Activated CD8-positive, alpha-beta T cell treated with anti-CD3 and anti-CD28 coated beads, Interleukin-2, amount 10 ng/mL, durations not matched to agents 7 days and 5 days (primary cell): ENCODE data around the gene CBLC. TPM values are rescaled to one million over a fixed set of nuclear protein-coding genes. Genes with fewer than 3 reads are reported as not detected.

Experiments used
- ATAC-seq: fragments of 150-1000 bp; cut with Tn5 transposase; one replicate; pipeline ENCODE4 v1.10.0; 2021; ENCODE audit warnings: moderate library complexity
- CTCF ChIA-PET: fragments of 350-600 bp; sonication (Branson Sonifier 250); formaldehyde crosslinking; loops from one replicate; lab custom pipeline; 2021; ENCODE audit warnings: antibody characterized with exemption; lab: Charles Lee
- POLR2A ChIA-PET: fragments of 350-600 bp; sonication (Branson Sonifier 250); formaldehyde crosslinking; loops from one replicate; lab custom pipeline; 2021; ENCODE audit warnings: antibody characterized with exemption; lab: Charles Lee
- DNase-seq: peaks from one replicate; pipeline ENCODE4 v3.0.0-alpha.2; 2020
- H3K27ac Mint-ChIP-seq: one replicate; pipeline ENCODE4 v1.8.0; 2021; ENCODE audit warnings: mild to moderate bottlenecking, mixed read lengths
- H3K27me3 Mint-ChIP-seq: one replicate; pipeline ENCODE4 v1.8.0; 2021; ENCODE audit warnings: low read depth, mixed read lengths
- H3K36me3 Mint-ChIP-seq: one replicate; pipeline ENCODE4 v1.8.0; 2021; ENCODE audit warnings: low read depth, mixed read lengths
- H3K4me1 Mint-ChIP-seq: one replicate; pipeline ENCODE4 v1.8.0; 2021; ENCODE audit warnings: low read depth, mixed read lengths
- H3K4me3 Mint-ChIP-seq: one replicate; pipeline ENCODE4 v1.8.0; 2021; ENCODE audit warnings: mild to moderate bottlenecking, mixed read lengths
- H3K9me3 Mint-ChIP-seq: one replicate; pipeline ENCODE4 v1.8.0; 2022; ENCODE audit warnings: mixed read lengths; ENCODE audit not compliant: insufficient read depth
- total RNA-seq, 2 experiments: library from RNA; stranded (reverse); gene quantifications; one replicate each; pipeline ENCODE4 v1.2.3, GENCODE V29; 2021

The CBLC gene
- not detected for total RNA-seq

- ATAC-seq, result no peak
- ChIA-PET CTCF (interaction anchor here (18.1 kb wide), 1 partner anchor 55 kb away, joined by 455 read pairs; no protein-coding TSS in a partner anchor), POLR2A (no interaction called here)
- H3K4me1 Mint-ChIP-seq, result no peaks in the 10 kb centered on the region
- DNase-seq, result no peak
- H3K27me3 Mint-ChIP-seq, result peaks cover 9% of the 10 kb centered on the region
- no peaks in the 10 kb centered on the region for H3K36me3 Mint-ChIP-seq
- H3K9me3 Mint-ChIP-seq, result no peaks in the 10 kb centered on the region
- H3K27ac Mint-ChIP-seq, result no peak within 1 kb of the TSS
- H3K4me3 Mint-ChIP-seq, result no peak within 1 kb of the TSS
Observed at GRCh38 chr19:44777715-44778347, at the start of gene CBLC. TSS of gene CBLC (plus strand) at chr19:44777890. CDS start at chr19:44777932, 42 bp downstream.

GRCh38 chr19:44728178-44728577, 49.5 kb upstream of the CBLC start:
- Mint-ChIP-seq H3K36me3 (no peaks in the 10 kb centered on the region), H3K27ac (no peak overlapping the region), H3K4me1 (peaks cover 30% of the 10 kb centered on the region), H3K4me3 (no peak overlapping the region), H3K27me3 (no peaks in the 10 kb centered on the region), H3K9me3 (no peaks in the 10 kb centered on the region)
- CTCF ChIA-PET, result interaction anchor here (1.0 to 3.0 kb wide), 5 partner anchors 39 to 118 kb away, joined by 3 to 32 read pairs (median 3); partner anchors contain the start of gene NECTIN2
- POLR2A ChIA-PET, result no interaction called here
- DNase-seq, result no peak
- ATAC-seq, result no peak

GRCh38 chr19:44729516-44730033, 48.1 kb upstream of the CBLC start:
- H3K9me3 Mint-ChIP-seq, result no peaks in the 10 kb centered on the region
- POLR2A ChIA-PET, result interaction anchor here (1.2 kb wide), 1 partner anchor 41 kb away, joined by 7 read pairs; no protein-coding TSS in a partner anchor

GRCh38 chr19:44731081-44731480, 46.6 kb upstream of the CBLC start:
- ATAC-seq, result no peak
- Mint-ChIP-seq H3K4me3 (no peak overlapping the region), H3K9me3 (no peaks in the 10 kb centered on the region), H3K36me3 (no peaks in the 10 kb centered on the region), H3K4me1 (peaks cover 9% of the 10 kb centered on the region), H3K27me3 (peaks cover 7% of the 10 kb centered on the region), H3K27ac (no peak overlapping the region)
- no peak for DNase-seq
- POLR2A ChIA-PET, result no interaction called here
- CTCF ChIA-PET, result interaction anchor here (2.9 to 4.2 kb wide), 2 partner anchors 8 to 40 kb away, joined by 18 read pairs; no protein-coding TSS in a partner anchor

More at GRCh38 chr19:44729516-44730033, 48.1 kb upstream of the CBLC start:
- H3K4me3 Mint-ChIP-seq, result no peak overlapping the region
- ATAC-seq, result no peak
- peaks cover 16% of the 10 kb centered on the region for H3K4me1 Mint-ChIP-seq
- H3K27ac Mint-ChIP-seq, result no peak overlapping the region
- H3K27me3 Mint-ChIP-seq, result peaks cover 1% of the 10 kb centered on the region
- H3K36me3 Mint-ChIP-seq, result no peaks in the 10 kb centered on the region
- CTCF ChIA-PET, result interaction anchor here (0.7 to 3.0 kb wide), 2 partner anchors 8 to 41 kb away, joined by 3 to 32 read pairs; no protein-coding TSS in a partner anchor
- no peak for DNase-seq

GRCh38 chr19:44731622-44732021, 46.1 kb upstream of the CBLC start:
- Mint-ChIP-seq H3K36me3 (no peaks in the 10 kb centered on the region), H3K27ac (no peak overlapping the region), H3K9me3 (no peaks in the 10 kb centered on the region), H3K4me3 (no peak overlapping the region), H3K27me3 (peaks cover 7% of the 10 kb centered on the region), H3K4me1 (peaks cover 7% of the 10 kb centered on the region)
- DNase-seq, result no peak
- POLR2A ChIA-PET, result no interaction called here
- ATAC-seq, result no peak
- CTCF ChIA-PET, result interaction anchor here (2.9 to 4.2 kb wide), 2 partner anchors 9 to 39 kb away, joined by 18 read pairs; no protein-coding TSS in a partner anchor

- Mint-ChIP-seq H3K36me3 (no peaks in the 10 kb centered on the region), H3K9me3 (no peaks in the 10 kb centered on the region), H3K4me3 (no peak overlapping the region), H3K4me1 (peaks cover 10% of the 10 kb centered on the region), H3K27ac (no peak overlapping the region), H3K27me3 (peaks cover 7% of the 10 kb centered on the region)
- no peak for DNase-seq
- POLR2A ChIA-PET, result no interaction called here
- CTCF ChIA-PET, result interaction anchor here (1.2 to 4.2 kb wide), 3 partner anchors 9 to 113 kb away, joined by 3 to 18 read pairs (median 18); partner anchors contain the start of gene NECTIN2
- ATAC-seq, result no peak
Observed at GRCh38 chr19:44732235-44733014, 45.3 kb upstream of the CBLC start.

GRCh38 chr19:44734357-44734756, 43.3 kb upstream of the CBLC start:
- Mint-ChIP-seq H3K27me3 (peaks cover 7% of the 10 kb centered on the region), H3K9me3 (no peaks in the 10 kb centered on the region), H3K36me3 (no peaks in the 10 kb centered on the region), H3K4me1 (peaks cover 11% of the 10 kb centered on the region), H3K27ac (no peak overlapping the region), H3K4me3 (no peak overlapping the region)
- ATAC-seq, result no peak
- POLR2A ChIA-PET, result no interaction called here
- CTCF ChIA-PET, result interaction anchor here (4.2 kb wide), 1 partner anchor 37 kb away, joined by 18 read pairs; no protein-coding TSS in a partner anchor
- no peak for DNase-seq

- ATAC-seq (no peak), DNase-seq (no peak)
- Mint-ChIP-seq H3K36me3 (no peaks in the 10 kb centered on the region), H3K27ac (no peak overlapping the region), H3K9me3 (no peaks in the 10 kb centered on the region), H3K27me3 (peaks cover 7% of the 10 kb centered on the region), H3K4me1 (peaks cover 11% of the 10 kb centered on the region), H3K4me3 (no peak overlapping the region)
- CTCF ChIA-PET, result no interaction called here
- POLR2A ChIA-PET, result no interaction called here
Observed at GRCh38 chr19:44735011-44735410, 42.7 kb upstream of the CBLC start.

GRCh38 chr19:44737238-44738071, 40.2 kb upstream of the CBLC start:
- Mint-ChIP-seq H3K27me3 (peaks cover 7% of the 10 kb centered on the region), H3K9me3 (no peaks in the 10 kb centered on the region), H3K4me1 (peaks cover 21% of the 10 kb centered on the region), H3K4me3 (no peak overlapping the region), H3K36me3 (no peaks in the 10 kb centered on the region), H3K27ac (no peak overlapping the region)
- DNase-seq, result no peak
- ChIA-PET POLR2A (no interaction called here), CTCF (interaction anchor here (1.6 to 4.4 kb wide), 4 partner anchors 14 to 33 kb away, joined by 7 to 24 read pairs (median 11); no protein-coding TSS in a partner anchor)
- ATAC-seq, result no peak

GRCh38 chr19:44738136-44738535, 39.6 kb upstream of the CBLC start:
- Mint-ChIP-seq H3K4me3 (no peak overlapping the region), H3K27me3 (peaks cover 7% of the 10 kb centered on the region), H3K4me1 (peaks cover 26% of the 10 kb centered on the region), H3K9me3 (no peaks in the 10 kb centered on the region), H3K36me3 (no peaks in the 10 kb centered on the region), H3K27ac (no peak overlapping the region)
- DNase-seq, result no peak
- ChIA-PET POLR2A (no interaction called here), CTCF (interaction anchor here (1.8 to 4.4 kb wide), 2 partner anchors 15 to 33 kb away, joined by 8 to 24 read pairs; no protein-coding TSS in a partner anchor)
- no peak for ATAC-seq
